Mesenteric fat pad (tissue), 1 donor: ENCODE results near the gene DMAC1. TPM values are rescaled to one million over a fixed set of nuclear protein-coding genes. Genes with fewer than 3 reads are reported as not detected.

Experiments
- DNase-seq: peaks from one replicate; pipeline ENCODE4 v3.0.0-alpha.2; 2020; ENCODE audit warnings: low spot score
- long read RNA-seq: library from polyadenylated mRNA; unstranded; transcript quantifications from one replicate; pipeline ENCODE4 v2.0.0, GENCODE V29; 2020
- total RNA-seq: library from RNA; stranded (reverse); fragmentation: NEBNext Ultra II Directional; extraction: Animal tissue kit (Norgen Biotek cat#: 25700); gene quantifications from one replicate; pipeline ENCODE4 v1.2.1, GENCODE V29; 2021
- donor health status: DM: yes; HTN: yes; CAD: no.

Gene DMAC1, protein sequence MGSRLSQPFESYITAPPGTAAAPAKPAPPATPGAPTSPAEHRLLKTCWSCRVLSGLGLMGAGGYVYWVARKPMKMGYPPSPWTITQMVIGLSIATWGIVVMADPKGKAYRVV
- total RNA-seq = 46.6 TPM
- long read RNA-seq, transcript DMAC1-201 (2 exons, 2,755 nt) = major isoform, 19 of 22 reads
- long read RNA-seq, partial matches to known transcripts = 0 of 22 reads
- long read RNA-seq, other reads (novel, unspliced or antisense) = 3 of 22 reads

DNA sequence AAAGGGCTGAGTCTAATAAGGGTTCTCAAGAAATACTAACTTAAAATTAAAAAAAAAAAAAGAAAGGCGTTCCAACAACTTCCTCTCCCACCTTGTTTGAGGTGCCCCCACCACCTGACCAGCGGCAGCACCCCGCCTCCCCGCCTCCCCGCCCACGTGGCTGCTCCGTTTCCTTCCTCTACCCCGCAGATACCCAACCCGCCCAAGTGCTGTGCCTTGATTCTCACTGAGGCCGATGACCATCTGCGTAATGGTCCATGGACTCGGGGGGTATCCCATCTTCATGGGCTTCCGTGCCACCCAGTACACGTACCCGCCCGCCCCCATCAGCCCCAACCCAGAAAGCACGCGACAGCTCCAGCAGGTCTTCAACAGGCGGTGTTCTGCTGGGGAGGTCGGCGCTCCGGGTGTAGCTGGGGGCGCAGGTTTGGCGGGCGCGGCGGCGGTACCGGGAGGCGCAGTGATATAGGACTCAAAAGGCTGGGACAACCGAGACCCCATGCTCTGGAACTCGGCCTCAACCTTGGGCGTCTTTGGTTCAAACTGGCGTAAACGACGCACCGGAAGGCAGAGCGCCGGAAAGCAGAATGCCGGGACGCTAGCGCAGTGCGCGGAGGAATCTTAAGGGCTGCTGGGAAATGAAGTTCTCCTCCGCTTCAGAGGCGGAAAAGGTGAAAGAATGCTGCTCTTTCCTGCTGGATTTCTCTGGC lies at the start of gene DMAC1:
DMAC1 (minus strand) TSS at position 545 of the 710 bp plus-strand sequence; CDS start at position 501, 44 bp downstream.
- no peak for DNase-seq

DNA sequence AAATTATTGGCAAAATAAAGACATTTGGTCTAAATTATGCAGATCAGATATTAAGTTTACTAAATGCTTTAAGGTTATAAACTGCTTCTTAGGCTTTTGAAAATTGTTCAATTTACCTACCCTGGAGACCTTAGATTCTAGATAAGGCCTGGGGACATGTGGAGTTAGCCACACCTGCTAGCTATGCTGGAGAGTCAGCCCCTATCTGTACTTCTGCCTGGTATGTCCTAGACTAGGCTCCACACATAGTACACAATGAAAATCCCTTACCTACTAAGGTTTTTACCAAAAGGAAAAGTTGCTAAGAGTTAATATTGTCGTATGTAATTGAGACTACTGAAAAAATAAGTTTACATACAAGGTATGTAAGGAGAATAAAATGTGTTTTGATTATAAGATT lies 49.8 kb upstream of the DMAC1 start:
- DNase-seq = no peak

DNA sequence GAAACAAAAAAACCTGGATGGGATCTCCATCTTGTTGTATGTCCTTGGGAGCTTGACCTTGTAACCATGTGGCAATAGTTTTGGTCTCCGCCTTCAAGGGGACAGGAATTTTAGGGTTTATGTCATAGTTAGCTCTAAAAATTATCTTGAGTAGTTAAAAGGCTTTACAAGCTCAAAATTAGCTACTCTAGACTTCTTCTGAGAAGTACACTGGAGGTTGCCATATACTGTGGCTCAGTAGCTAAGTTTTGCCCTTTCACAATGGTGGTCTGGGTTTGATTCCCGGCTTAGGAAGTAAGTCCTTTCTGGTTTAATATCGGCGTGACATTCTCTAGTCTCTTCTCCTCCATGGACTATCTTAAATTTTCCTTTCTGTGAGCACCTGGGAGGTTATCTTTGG lies 48.9 kb upstream of the DMAC1 start:
- no peak for DNase-seq

DNA sequence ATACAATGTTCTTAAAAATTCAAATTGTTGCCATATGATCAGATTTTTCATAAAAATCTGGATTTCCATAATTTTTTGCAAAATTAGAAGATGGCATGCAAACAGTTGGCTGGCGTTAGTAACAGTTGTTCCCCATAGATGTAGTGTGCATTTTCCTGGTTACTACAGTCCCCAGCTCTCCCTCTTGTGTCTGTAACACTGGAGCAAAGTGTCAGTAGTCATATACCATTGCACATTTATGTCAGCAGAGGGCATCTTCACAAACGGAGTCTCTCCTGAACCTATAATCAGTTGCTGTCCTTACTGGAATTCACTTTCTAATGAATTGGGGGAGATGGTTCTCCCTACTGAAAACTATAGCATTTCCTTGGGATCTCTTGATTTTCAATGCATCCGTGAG lies 44.7 kb upstream of the DMAC1 start:
- no peak for DNase-seq

DNA sequence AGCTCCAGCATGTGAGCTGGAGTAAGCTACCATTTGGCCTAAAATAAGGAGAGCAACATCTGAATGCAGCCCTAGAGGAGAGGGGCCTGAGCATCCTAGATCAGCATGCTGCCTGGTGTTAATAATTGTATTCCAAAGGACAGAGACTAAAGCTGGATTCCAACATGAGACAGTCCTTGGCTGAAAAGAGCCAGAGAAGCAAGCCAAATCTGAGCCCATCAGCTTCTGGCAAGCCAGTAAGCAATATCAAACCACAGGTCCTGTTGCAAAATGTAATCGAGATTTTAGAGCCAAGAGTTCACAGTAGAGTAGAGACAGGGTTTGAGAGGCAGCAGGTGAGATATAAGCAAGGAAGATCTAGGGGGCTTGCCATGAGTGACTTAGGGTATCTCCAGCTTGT lies 42.3 kb upstream of the DMAC1 start:
- DNase-seq = no peak

DNA sequence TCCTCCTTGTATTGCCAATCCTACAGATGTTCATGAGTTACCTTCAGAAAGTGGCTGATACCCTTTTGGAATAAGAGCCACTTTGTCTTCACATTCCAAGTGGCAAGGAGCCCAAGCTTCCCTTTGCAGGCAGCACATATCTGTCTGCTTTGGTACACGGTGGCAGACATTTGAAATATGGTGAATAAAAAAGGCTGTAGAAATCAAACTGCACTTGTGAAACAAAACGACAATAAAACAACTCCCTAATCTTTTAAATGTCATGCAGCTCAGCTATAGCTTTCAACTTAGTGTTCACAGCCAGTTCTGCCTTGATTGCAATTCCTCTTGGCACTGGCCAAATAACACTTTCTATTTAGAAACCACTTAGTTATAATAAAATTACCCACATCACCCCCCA lies 35.0 kb upstream of the DMAC1 start:
- DNase-seq = no peak

DNA sequence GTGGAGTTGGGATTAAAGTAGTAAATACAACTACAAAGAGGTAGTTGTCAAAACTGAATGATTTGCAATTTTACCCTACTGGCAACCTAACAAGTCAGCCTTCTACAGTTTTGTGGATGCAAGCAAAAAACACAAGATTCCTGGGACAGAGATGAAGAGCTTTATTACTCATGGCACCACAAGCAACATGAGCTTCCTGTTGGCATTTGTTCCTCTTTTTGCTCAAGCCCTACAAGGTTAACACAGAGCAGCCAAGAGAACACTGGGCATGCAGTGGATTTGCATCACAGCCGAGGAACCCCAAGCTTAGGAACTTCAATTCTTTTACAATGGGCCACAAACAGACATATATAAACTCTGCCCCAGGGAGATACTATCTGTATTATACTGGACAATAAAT lies 28.8 kb upstream of the DMAC1 start:
- no peak for DNase-seq

DNA sequence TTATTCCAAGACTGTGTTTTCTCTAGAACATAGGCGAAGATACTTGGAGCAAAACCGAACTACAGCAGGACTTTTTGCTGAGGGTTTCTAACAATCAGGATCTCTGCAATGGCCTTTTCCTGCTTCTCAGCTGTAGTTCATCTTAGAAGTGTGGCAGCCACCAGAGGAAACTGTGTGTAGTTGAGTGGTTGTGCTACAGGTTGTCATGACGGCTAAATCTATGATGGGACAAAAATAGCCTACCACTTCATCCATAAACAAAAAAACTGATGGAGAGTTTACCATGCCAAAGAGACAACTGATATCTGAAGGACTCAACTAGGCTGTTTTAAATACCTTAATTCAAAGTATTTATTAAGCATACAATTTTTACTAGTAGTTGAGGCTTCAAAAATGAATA lies 28.2 kb upstream of the DMAC1 start:
- no peak for DNase-seq

DNA sequence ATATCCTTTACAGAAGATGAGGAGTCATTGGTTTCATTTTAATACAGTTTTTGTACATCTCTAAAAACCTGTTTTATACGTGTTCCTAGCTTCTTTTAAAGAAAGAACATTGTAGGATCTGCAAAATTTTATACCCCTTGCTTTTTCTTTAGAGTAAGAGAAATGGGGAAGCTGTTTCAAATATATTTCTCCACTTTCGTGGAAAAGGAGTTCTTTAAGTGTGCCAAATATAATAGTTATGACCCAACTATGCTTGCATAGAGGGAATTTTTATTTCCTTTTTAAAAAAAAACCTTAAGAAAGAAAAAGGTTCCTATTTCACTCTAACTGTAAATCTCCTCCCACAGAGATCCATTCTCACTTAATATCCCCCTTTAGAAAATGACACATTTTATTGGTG lies 27.5 kb upstream of the DMAC1 start:
- no peak for DNase-seq

DNA sequence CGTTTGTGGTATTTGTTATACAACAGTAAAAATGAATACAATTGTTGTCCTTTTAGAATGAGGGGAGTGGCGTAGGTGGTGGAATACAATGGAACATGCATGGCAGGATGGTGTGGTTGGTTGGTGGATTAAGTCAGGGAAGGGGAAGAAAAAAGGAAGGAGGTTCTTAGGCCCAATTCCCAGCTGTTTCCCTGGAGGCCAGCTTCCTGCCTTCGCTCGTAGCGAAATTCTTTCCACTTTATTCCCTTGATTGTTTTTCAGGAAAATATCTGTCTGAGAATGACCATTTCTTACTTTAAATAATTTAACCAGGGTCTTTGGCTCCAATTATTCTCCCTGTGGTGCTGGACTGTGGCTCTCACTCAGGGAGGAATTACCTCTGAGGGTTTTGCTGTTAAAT lies 24.1 kb upstream of the DMAC1 start:
- DNase-seq = no peak

DNA sequence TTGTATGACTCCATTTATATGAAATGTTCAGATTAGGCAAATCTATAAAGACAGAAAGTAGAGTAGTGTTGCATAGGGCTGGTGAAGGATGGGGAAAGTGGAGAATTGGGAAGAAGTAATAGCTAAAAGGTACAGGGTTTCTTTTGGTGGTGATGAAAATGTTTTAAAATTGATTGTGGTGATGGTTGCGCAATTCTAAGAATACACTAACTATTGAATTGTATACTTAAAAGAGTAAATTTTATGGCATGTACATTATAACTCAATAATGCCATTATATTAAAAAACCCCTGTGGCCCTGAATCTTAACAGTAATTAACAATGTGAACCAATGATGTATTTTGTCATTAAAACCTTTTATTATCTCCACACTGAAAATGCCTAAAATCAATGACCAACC lies 20.4 kb upstream of the DMAC1 start:
- no peak for DNase-seq

DNA sequence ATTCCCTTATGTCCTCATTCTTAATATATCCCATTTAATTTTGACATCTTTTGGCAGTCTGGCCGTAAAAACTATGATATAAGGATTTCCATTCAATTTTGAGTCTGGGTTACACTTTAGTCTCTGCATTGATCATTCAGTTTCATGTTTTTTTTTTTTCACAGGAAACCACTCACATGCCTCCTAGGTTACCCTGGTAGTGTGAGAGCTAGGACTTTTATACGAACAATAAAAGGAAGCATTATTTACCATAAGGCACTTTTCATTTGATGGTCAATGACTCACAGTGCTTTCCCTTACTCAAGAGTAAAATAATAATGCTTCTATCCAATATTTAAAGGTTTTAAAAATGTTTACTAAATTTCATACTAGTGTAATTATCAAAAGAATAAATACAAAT lies 16.4 kb upstream of the DMAC1 start:
- no peak for DNase-seq

DNA sequence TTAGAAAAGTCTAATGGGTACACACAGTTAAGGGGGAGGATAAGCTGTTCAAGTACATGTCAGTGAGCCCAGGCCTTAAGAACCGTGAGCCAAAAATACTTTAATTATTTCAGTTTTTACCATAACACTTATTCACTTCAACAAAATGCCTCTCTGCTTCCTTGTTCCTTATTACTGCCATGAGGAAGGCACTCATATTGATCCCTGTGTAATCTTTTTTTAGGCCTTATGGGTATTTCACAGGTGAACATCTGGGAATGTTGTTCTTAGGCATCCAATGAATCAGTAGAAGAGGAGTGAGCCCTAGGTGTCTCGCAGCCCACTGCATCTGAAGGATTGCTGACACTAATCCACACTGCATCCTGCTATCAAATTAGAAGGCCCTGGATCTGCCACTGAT lies 13.5 kb upstream of the DMAC1 start:
- DNase-seq = no peak

DNA sequence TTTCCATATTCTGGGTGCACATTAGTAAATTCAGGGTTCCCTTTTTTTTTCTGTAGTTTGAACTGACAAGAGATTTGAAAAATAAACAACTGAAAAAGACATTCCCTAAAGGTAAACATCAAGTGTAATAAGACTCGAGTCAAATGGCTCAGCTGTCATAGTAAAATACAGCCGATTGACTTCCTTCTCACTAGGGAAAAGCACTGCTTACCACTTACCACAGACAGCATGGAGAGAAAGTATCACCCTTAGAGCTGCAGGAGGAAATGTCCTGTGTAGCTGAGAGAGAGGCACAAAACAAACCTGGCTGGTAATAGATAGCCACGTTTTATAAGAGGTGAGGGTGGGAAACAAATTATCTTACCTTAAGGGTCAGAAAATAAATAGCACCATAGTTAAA lies 12.1 kb upstream of the DMAC1 start:
- DNase-seq = no peak

DNA sequence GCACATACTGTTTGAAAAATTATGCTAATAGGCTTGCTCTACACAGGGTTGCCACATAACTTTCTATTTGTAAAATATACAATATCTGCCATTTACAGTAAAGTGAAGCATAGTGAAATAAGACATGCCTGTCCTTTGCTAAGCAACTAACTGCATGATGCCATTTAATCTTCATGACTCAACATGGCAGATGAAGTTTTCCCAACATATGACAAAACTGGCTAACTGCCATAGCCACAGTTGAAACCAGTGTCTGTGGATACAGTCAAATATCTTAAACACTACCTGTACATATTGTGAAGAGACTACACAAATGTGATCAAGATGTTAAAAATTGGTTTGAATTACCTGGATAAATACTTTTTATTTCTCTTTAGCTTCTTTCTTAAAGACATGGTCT lies 3.1 kb upstream of the DMAC1 start:
- DNase-seq = no peak

DNA sequence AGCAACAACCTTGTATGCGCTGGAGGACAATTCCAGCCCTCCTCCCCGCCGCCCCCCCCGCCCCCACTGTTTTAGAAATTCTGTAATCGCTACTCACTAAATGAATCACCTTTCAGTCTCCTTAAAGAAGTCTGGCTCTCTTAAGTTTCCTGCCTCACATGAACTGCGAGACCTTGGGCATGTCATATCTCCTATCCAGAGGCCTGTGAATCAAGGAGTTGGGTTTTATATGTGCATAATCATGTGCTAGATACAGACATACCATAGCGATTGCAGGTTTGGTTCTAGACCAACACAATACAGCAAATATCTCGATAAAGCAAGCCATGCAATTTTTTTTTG lies 337 bp upstream of the DMAC1 start:
- DNase-seq = no peak

DNA sequence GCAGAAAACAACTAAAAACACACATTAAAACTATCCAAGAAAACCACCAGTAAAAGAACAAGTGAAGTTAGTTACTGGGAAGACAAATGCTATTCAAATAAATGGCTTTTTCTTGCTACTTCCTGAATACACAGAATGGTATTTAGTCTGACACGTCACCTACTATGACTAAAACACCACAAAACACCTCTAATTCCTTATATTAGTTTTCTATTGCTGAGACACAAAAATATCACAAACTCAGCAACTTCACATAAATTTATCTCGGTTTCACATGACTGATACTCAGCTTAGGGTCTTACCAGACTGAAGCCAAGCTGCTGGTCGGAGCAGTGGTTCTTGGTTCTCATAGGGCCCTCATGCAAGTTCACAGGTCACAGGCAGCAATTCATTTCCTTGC lies 5.4 kb downstream of the DMAC1 start:
- DNase-seq = no peak

DNA sequence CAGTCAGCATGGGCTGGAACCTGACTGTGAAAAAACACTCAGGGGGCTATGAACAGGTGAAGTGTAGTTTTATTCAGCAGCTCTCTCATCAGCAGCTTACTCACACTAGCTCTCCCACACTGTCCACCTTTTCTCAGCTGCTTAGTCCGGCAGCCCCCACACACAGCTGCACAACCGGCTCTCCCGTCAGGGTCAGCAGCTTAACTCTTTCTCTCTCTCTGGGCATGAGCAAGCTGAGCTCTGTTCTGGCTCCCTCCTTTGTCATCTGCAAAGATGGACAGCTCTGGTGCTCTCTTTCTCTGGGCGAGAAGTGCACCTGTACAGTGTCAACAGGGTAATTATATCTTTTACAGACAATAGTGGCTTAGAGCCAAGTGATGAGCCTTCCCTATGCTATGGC lies 8.2 kb downstream of the DMAC1 start:
- no peak for DNase-seq

DNA sequence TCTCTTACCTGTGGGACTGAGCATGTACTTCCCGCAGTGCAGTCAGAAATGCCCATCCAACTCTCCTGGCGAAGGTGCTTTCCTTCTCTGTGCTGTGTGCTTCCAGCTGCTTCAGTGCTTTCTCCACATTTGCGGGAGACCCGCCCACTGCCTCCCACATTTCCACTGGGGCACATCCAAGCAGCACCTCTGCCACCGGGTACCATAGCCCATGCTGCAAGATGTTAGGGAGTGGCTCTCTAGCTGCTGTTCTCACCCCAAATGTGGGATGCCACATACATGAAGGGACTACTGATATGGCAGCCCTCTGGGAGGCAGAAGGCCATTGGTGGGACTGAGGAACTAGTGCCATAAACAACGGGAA lies 8.8 kb downstream of the DMAC1 start:
- DNase-seq = no peak

DNA sequence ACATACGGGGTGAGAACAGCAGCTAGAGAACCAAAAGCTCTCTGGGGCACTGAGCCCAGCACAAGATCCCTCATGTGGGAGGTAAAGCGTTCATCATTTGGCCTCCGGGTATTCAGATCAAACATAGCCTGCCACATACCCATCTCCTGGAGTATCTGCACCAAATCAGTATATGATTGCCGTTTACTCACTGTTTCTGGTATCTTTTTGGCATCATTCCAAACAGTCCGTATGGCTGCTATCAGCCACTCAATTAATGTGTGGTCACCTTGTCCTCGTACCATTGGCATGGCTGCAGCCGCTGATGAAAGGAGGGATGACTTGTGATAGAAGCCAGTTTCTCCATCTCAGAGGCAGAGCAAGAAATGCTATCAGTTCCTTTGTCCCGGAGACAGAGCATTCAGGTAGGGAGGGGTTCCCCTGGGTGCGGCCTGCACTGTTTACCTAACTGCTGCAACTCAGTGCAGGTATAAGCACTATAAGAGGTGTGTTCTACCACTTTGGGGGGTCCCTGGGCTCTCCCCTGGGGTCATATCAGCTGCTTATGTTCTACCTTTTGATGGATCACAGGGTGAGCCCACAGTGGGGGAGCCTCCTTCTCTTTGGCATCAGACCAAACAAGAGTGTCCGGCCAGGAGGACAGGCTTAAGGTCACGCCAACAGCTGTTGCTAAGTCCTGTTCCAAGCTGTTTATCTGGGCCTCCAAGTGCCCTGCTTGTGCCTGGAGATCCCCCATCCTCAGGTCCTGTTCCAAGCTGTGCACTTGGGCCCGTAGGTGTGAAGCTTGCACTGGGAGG lies 9.4 kb downstream of the DMAC1 start:
- DNase-seq = no peak

DNA sequence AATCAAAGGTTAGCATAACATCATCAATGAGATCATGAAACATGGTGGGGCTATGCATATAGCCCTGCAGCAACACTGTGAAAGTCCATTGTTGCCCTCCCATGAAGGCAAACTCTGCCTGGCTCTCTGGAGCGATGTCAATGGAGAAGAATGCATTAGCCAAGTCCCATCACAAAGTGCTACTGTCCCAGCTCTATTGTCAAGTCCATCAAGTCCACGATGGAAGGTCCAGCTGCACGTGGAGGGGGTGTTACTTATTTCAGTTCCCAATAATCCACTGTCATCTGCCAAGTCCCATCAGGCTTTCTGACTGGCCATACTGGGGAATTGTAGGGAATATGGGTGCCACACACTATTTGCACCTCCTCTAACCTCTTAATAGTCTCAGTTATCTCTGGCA lies 10.8 kb downstream of the DMAC1 start:
- DNase-seq = no peak

DNA sequence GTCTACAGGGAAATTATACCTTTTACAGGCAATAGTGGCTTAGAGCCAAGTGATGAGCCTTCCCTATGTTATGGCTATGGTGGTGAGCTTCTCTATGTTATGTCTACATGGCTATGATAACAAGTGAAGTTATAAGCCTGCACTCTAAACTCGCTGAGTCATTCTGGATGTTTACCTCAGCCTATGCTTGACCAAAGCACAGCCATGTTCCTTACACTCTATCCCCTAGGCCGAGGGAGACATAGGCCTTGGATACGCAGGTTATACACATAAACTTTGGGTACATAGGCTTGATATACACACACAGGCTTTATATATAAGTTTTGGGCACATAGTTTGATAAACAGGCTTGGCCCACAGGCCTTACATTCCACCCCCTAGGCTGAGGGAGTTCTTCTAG lies 13.8 kb downstream of the DMAC1 start:
- no peak for DNase-seq

DNA sequence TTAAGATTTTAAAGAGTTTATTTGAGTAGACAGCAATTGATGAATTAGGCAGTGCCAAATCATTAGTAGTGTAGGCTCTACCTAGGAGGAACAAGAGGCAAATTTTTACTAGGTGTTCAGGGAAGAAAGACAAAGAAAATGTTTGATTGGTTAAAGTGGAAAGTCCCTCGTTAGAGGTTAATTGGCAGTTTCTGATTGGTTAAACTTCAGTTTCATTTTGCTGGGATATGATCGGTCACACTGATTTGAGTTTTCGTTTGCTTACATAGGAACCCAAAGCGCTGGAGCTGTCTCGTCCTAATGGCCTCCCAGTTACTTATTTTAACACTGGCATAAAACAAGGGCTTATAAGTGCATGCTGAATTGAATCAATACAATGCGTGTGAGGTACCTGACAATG lies 15.1 kb downstream of the DMAC1 start:
- DNase-seq = no peak
